GM15510 (cell line): Measurements from ENCODE around the gene MAPK8IP3.

Experiments used
- POLR2A ChIP-seq: IDR thresholded peaks from 3 replicates; pipeline ENCODE4 v1.6.1; 2011; ENCODE audit warnings: borderline replicate concordance; ENCODE audit not compliant: insufficient read length; ENCODE audit errors: extremely low read depth

Gene MAPK8IP3

DNA sequence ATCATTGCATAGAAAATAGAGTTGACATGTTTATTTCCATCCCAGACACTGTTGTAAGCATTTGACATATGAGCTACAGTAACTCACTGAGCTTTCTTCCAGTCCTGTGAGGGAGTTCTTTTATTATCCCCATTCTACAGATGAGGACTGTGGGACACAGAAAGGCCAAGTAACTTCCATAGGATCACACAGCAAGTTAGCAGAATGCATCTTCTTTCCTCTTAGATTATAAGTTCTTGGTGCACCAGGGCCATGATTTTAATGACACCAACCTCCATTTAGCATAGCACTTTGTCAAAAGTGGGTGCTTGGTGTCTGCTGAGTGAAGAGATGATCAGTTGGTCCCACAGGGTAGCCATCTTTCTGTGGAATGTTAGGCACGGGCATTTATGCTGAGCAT, 15.2 kb upstream of the MAPK8IP3 start:
- no peak for TF ChIP-seq POLR2A

- TF ChIP-seq POLR2A = no peak
Observed at GRCh38 chr16:1691276-1691675, 14.7 kb upstream of the MAPK8IP3 start.

- no peak for TF ChIP-seq POLR2A
Observed at GRCh38 chr16:1691956-1692355, 14.0 kb upstream of the MAPK8IP3 start.

GRCh38 chr16:1696863-1697262, 9.1 kb upstream of the MAPK8IP3 start:
- no peak for TF ChIP-seq POLR2A

DNA sequence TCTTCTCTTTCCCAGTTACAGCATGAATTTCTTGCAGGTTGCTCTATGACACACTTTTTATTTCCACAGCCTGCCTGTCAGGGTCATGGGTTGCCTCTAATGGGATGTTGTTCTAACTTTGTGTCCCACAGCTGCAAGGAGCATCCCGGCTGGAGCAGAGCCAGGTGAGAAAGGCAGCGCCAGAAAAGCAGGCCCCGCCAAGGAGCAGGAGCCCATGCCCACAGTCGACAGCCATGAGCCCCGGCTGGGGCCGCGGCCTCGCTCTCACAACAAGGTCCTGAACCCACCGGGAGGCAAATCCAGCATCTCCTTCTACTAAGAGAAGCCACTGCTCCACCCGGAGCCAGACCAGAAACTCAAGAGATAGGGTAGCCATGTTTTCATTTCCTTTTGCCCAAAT, 7.3 kb upstream of the MAPK8IP3 start:
- TF ChIP-seq POLR2A = no peak

DNA sequence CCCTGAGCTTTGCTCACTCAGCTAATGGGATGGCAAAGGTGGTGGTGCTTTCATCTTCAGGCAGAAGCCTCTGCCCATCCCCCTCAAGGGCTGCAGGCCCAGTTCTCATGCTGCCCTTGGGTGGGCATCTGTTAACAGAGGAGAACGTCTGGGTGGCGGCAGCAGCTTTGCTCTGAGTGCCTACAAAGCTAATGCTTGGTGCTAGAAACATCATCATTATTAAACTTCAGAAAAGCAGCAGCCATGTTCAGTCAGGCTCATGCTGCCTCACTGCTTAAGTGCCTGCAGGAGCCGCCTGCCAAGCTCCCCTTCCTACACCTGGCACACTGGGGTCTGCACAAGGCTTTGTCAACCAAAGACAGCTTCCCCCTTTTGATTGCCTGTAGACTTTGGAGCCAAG, 5.7 kb upstream of the MAPK8IP3 start:
- TF ChIP-seq POLR2A = no peak

DNA sequence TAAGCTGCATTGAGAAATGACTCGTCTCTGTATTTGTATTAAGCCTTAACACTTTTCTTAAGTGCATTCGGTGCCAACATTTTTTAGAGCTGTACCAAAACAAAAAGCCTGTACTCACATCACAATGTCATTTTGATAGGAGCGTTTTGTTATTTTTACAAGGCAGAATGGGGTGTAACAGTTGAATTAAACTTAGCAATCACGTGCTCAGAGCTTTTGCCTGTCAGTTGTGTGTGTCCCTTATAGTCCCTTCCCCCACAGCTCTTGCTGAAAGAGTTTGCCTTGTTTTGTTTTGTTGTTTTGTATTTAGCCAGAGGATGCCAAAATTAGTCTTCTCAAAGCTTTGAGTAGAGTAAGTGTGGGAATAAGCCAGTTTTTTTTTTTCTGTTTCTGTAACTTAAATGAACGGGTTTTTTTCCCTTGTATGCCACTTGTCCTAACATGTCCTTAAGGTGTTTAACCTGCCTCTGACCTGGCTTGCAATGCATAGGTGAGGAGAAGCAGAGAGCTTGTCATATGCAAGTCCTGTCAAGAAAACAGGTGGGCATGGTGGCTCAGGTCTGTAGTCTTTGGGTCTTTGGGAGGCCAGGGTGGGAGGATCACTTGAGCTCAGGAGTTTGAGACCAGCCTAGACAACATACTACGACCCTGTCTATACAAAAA, 4.6 kb upstream of the MAPK8IP3 start:
- no peak for TF ChIP-seq POLR2A

DNA sequence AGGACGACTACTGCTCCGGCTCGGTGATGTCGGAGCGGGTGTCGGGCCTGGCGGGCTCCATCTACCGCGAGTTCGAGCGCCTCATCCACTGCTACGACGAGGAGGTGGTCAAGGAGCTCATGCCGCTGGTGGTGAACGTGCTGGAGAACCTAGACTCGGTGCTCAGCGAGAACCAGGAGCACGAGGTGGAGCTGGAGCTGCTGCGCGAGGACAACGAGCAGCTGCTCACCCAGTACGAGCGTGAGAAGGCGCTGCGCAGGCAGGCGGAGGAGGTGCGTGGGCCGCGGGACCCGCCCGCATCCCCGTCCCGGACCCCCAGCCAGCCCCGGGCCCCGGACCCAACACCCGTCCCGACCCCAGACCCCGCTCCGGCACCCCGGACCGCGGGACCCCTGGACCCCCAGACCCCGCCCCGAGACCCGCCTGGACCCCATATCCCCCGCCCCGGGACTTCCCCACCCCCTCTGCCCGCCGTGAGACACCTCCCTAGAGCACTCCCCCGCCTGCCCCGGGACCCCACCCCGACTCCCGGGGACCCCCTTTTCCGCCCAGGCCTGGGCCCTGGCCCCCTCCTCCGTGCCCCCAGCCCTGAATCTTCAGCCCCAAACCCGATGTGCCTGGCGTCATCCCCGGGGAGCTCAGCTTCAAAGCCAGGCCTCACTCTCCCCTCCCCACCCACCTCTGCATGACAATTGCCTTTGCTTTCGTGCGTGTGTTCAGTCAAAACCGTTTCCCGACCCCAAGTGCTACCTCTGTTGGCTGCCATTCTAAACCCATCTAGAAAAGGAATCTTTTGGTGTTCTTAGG, 594 bp downstream of the MAPK8IP3 start:
- no peak for TF ChIP-seq POLR2A

GRCh38 chr16:1707193-1707790, 1.3 kb downstream of the MAPK8IP3 start:
- TF ChIP-seq POLR2A = no peak

GRCh38 chr16:1708083-1708767, 2.2 kb downstream of the MAPK8IP3 start:
- TF ChIP-seq POLR2A = no peak

GRCh38 chr16:1708768-1709180, 2.8 kb downstream of the MAPK8IP3 start:
- no peak for TF ChIP-seq POLR2A

- no peak for TF ChIP-seq POLR2A
Observed at GRCh38 chr16:1709356-1709755, 3.4 kb downstream of the MAPK8IP3 start.

DNA sequence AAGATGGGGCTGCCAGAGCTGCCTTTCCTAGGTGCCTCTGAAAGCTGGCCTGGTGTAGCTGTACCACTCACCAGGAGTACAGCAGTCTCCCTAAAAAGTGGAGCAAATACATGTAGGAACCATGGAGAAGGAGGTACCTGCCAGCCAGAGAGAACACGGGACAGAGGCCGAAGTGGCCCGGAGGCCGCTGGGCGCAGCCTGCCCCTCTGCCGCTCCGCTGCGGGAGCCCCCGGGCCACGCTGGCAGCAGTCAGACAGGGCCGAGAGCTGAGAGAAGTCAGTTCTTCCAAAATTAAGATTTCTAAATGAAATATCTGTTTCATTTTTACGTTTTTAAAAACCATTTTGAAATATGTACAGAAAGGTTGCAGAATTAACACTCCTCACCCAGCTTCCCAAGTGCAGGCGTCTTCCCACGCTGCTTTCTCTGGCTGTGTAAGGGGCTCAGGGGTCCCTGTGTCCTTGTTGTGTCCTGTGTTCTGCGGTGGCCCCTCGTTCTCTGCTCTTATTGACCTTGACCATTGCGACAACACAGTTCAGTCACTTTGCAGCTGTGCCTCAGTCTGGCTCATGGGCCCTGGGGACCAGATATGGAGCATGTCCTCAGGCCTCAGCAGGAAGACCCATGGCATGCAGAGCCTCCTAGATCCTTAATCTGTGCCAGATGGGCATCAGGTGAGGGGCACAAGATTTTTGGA, 5.0 kb downstream of the MAPK8IP3 start:
- no peak for TF ChIP-seq POLR2A

DNA sequence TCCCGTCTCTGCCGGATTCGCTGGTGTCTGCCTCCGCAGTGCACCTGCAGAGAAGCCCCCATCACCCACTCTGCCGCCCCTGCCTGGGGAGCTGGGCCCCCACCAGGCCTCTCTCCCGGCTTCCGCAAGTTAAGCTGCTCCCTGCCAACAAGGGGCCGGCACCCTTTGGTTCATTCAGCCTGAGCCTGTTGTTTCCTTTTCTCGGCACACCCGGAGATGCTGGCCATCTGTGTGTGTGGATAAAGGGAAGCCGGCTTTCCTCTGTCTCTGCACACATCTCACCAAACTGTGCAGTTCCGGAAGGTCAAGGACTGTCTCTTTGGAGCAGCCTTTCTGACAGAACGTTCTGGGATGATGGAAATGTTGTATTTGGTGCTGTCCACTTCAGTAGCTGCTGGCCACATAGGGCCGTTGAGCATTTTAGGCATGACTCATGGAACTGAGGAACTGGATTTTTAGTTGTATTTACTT, 6.8 kb downstream of the MAPK8IP3 start:
- no peak for TF ChIP-seq POLR2A
